H9 (cell line): ENCODE results near the gene DNMBP. TPM values are rescaled to one million over a fixed set of nuclear protein-coding genes. Genes with fewer than 3 reads are reported as not detected.

Source experiments
- DNase-seq: peaks from one replicate; pipeline ENCODE4 v3.0.0-alpha.2; 2017
- H2AFZ ChIP-seq: one replicate; pipeline ENCODE4 v1.6.1; 2013; ENCODE audit warnings: mild to moderate bottlenecking, low read length, control low read depth, moderate library complexity
- H2AK5ac ChIP-seq: 2 replicates; pipeline ENCODE4 v1.6.1; 2013; ENCODE audit warnings: low read length, control low read depth, mixed read lengths; ENCODE audit not compliant: insufficient read length
- H2BK120ac ChIP-seq: one replicate; pipeline ENCODE4 v1.6.1; 2013; ENCODE audit warnings: low read depth, mild to moderate bottlenecking, low read length, control low read depth, inconsistent platforms; ENCODE audit not compliant: poor library complexity, severe bottlenecking
- H2BK12ac ChIP-seq: 2 replicates; pipeline ENCODE4 v1.6.1; 2013; ENCODE audit warnings: low read length, control low read depth, mixed read lengths, low read depth; ENCODE audit not compliant: insufficient read length
- H2BK15ac ChIP-seq: 2 replicates; pipeline ENCODE4 v1.6.1; 2013; ENCODE audit warnings: low read depth, low read length, control low read depth
- H2BK20ac ChIP-seq: one replicate; pipeline ENCODE4 v1.6.1; 2013; ENCODE audit warnings: low read depth, mild to moderate bottlenecking, low read length, control low read depth, inconsistent platforms; ENCODE audit not compliant: poor library complexity, severe bottlenecking
- H2BK5ac ChIP-seq: 2 replicates; pipeline ENCODE4 v1.6.1; 2013; ENCODE audit warnings: low read length, control low read depth, mixed read lengths; ENCODE audit not compliant: insufficient read length
- H3K14ac ChIP-seq: 2 replicates; pipeline ENCODE4 v1.6.1; 2013; ENCODE audit warnings: low read length, control low read depth; ENCODE audit not compliant: insufficient read depth
- H3K18ac ChIP-seq: 2 replicates; pipeline ENCODE4 v1.6.1; 2013; ENCODE audit warnings: low read depth, mild to moderate bottlenecking, mixed read lengths, low read length, control low read depth; ENCODE audit not compliant: insufficient read length
- H3K23ac ChIP-seq: 2 replicates; pipeline ENCODE4 v1.6.1; 2013; ENCODE audit warnings: low read length, control low read depth, mixed read lengths, low read depth; ENCODE audit not compliant: insufficient read length
- H3K23me2 ChIP-seq: 2 replicates; pipeline ENCODE4 v1.6.1; 2013; ENCODE audit warnings: low read depth, mild to moderate bottlenecking, mixed read lengths, low read length, control low read depth; ENCODE audit not compliant: insufficient read length, poor library complexity, severe bottlenecking
- H3K27ac ChIP-seq: 2 replicates; pipeline ENCODE4 v1.5.1; 2013; ENCODE audit warnings: low read length, control low read depth, mixed read lengths, low read depth; ENCODE audit not compliant: insufficient read length
- H3K27me3 ChIP-seq: 2 replicates; pipeline ENCODE4 v1.6.1; 2013; ENCODE audit warnings: low read length, control low read depth, inconsistent platforms; ENCODE audit not compliant: insufficient read depth
- H3K4ac ChIP-seq: 2 replicates; pipeline ENCODE4 v1.6.1; 2013; ENCODE audit warnings: low read depth, mild to moderate bottlenecking, control low read depth, inconsistent platforms, low read length, moderate library complexity
- H3K4me1 ChIP-seq: 2 replicates; pipeline ENCODE4 v1.6.1; 2013; ENCODE audit warnings: low read length, control low read depth, inconsistent platforms; ENCODE audit not compliant: insufficient read depth
- H3K4me2 ChIP-seq: 2 replicates; pipeline ENCODE4 v1.6.1; 2013; ENCODE audit warnings: low read length, control low read depth, mixed read lengths; ENCODE audit not compliant: insufficient read length, insufficient read depth
- H3K56ac ChIP-seq: 2 replicates; pipeline ENCODE4 v1.6.1; 2013; ENCODE audit warnings: low read depth, mild to moderate bottlenecking, mixed read lengths, low read length, control low read depth; ENCODE audit not compliant: insufficient read length
- H3K79me1 ChIP-seq: 2 replicates; pipeline ENCODE4 v1.6.1; 2013; ENCODE audit warnings: low read depth, mild to moderate bottlenecking, moderate library complexity, low read length, control low read depth, inconsistent platforms; ENCODE audit not compliant: insufficient read depth, poor library complexity, severe bottlenecking
- H3K79me2 ChIP-seq: 2 replicates; pipeline ENCODE4 v1.6.1; 2013; ENCODE audit warnings: low read length, control low read depth, inconsistent platforms; ENCODE audit not compliant: insufficient read depth
- H3K9ac ChIP-seq: 2 replicates; pipeline ENCODE4 v1.6.1; 2013; ENCODE audit warnings: low read length, control low read depth, mixed read lengths; ENCODE audit not compliant: insufficient read length; ENCODE audit errors: extremely low read depth
- H3K9me3 ChIP-seq: one replicate; pipeline ENCODE4 v1.6.1; 2013; ENCODE audit warnings: low read depth, low read length, inconsistent platforms; ENCODE audit not compliant: control insufficient read depth
- H3T11ph ChIP-seq: one replicate; pipeline ENCODE4 v1.6.1; 2013; ENCODE audit warnings: mild to moderate bottlenecking, low read length, control low read depth, inconsistent platforms
- H4K20me1 ChIP-seq: one replicate; pipeline ENCODE4 v1.6.1; 2013; ENCODE audit not compliant: control insufficient read depth, insufficient read length, insufficient read depth
- H4K5ac ChIP-seq: 2 replicates; pipeline ENCODE4 v1.6.1; 2013; ENCODE audit warnings: low read depth, mild to moderate bottlenecking, mixed read lengths, low read length, control low read depth; ENCODE audit not compliant: insufficient read length
- H4K8ac ChIP-seq: replicated peaks from 2 replicates; pipeline ENCODE4 v1.6.1; 2013; ENCODE audit warnings: low read length, control low read depth, mixed read lengths, low read depth; ENCODE audit not compliant: insufficient read length
- H4K91ac ChIP-seq: 2 replicates; pipeline ENCODE4 v1.6.1; 2013; ENCODE audit warnings: low read depth, mild to moderate bottlenecking, moderate library complexity, mixed read lengths, low read length, control low read depth; ENCODE audit not compliant: insufficient read length
- H3K27ac Mint-ChIP-seq, 3 experiments: 2 replicates in 2 of 3; 3 replicates in 1 of 3; pipeline ENCODE4 v1.8.0; 2020 to 2021; ENCODE audit warnings: mixed read lengths in 3 of 3, mild to moderate bottlenecking in 1 of 3, moderate library complexity in 1 of 3
- H3K27me3 Mint-ChIP-seq: 2 replicates; pipeline ENCODE4 v1.8.0; 2021; ENCODE audit warnings: low read depth, mild to moderate bottlenecking, moderate library complexity, mixed read lengths
- H3K36me3 Mint-ChIP-seq, 3 experiments: 2 replicates in 2 of 3; 3 replicates in 1 of 3; pipeline ENCODE4 v1.8.0; 2020 to 2021; ENCODE audit warnings: low read depth in 3 of 3, mixed read lengths in 3 of 3; ENCODE audit not compliant: insufficient read depth in 1 of 3
- H3K4me1 Mint-ChIP-seq, 2 experiments: 2 replicates each; pipeline ENCODE4 v1.8.0; 2020; ENCODE audit warnings: mixed read lengths in 2 of 2
- H3K4me3 Mint-ChIP-seq, 2 experiments: 2 replicates in 1 of 2; 3 replicates in 1 of 2; pipeline ENCODE4 v1.8.0; 2020 to 2021; ENCODE audit warnings: mild to moderate bottlenecking in 2 of 2, mixed read lengths in 2 of 2, moderate library complexity in 1 of 2
- H3K9me3 Mint-ChIP-seq, 2 experiments: 2 replicates in 1 of 2; 3 replicates in 1 of 2; pipeline ENCODE4 v1.8.0; 2020; ENCODE audit warnings: mild to moderate bottlenecking in 2 of 2, mixed read lengths in 2 of 2, moderate library complexity in 1 of 2
- CTCF ChIP-seq: fragments of 200-600 bp; sonication (generic); conservative IDR thresholded peaks from 3 replicates; pipeline ENCODE4 v1.8.0; 2021; ENCODE audit warnings: antibody characterized with exemption, mild to moderate bottlenecking
- WGBS: extraction: QIAGEN DNeasy Blood & Tissue Kit; methylation state at CpG from one replicate; pipeline ENCODE4 v1.1.7; 2013; ENCODE audit warnings: missing lambda C conversion rate, low lambda C conversion rate, mixed read lengths; ENCODE audit not compliant: insufficient read length; ENCODE audit errors: extremely low coverage; 5-methylcytosine and 5-hydroxymethylcytosine counted together
- total RNA-seq: library from RNA; stranded (reverse); gene quantifications from 2 replicates; pipeline ENCODE4 v1.2.1, GENCODE V29; 2021

The DNMBP gene
- total RNA-seq, 1 experiment from 2014 or later = 25.6 TPM

GRCh38 chr10:99836711-99837110 is 173.0 kb downstream of the DNMBP start:
- Histone ChIP-seq H3K9me3 (no peaks in the 10 kb centered on the region), H3K18ac (no peak overlapping the region), H2BK5ac (no peak overlapping the region), H3K23ac (no peak overlapping the region), H3K14ac (no peak overlapping the region), H4K5ac (no peak overlapping the region), H2AK5ac (no peak overlapping the region), H3K79me2 (no peaks in the 10 kb centered on the region), H3K4me1 (no peaks in the 10 kb centered on the region), H3K27me3 (no peaks in the 10 kb centered on the region), H4K91ac (no peak overlapping the region), H3K23me2 (no peaks in the 10 kb centered on the region), H3K4me2 (no peak overlapping the region), H2AFZ (no peak overlapping the region), H3K56ac (no peak overlapping the region), H2BK120ac (no peak overlapping the region), H2BK15ac (no peak overlapping the region), H3K4ac (no peak overlapping the region), H3K27ac (no peak overlapping the region), H3K9ac (no peak overlapping the region), H4K8ac (no peak overlapping the region), H3T11ph (no peak overlapping the region), H4K20me1 (no peaks in the 10 kb centered on the region), H3K79me1 (no peaks in the 10 kb centered on the region), H2BK12ac (no peak overlapping the region), H2BK20ac (no peak overlapping the region)
- TF ChIP-seq CTCF = no peak
- WGBS = no CpG with 5 or more reads among the region's 2 CpGs
- DNase-seq = no peak
- Mint-ChIP-seq H3K27me3 (peaks cover 7% of the 10 kb centered on the region), H3K9me3 (peaks cover 11% of the 10 kb centered on the region in 2 experiments), H3K36me3 (peaks cover 0 to 5% (median 5%) of the 10 kb centered on the region in 3 experiments; a peak in 5 of 7 replicates), H3K4me3 (no peak overlapping the region), H3K27ac (no peak overlapping the region), H3K4me1 (no peaks in the 10 kb centered on the region)
